Lower lobe of right lung (tissue), 2 donors: ENCODE measurements around the gene STAT1. TPM values are rescaled to one million over a fixed set of nuclear protein-coding genes. Genes with fewer than 3 reads are reported as not detected.
"Not testable (repeated sequence)": the region's sequence is repeated elsewhere in the genome, so short reads cannot be mapped to it uniquely, and the experiment has no call there.

Experiments
- ATAC-seq, 2 donors: fragments of 200-7000 bp; cut with Tn5 transposase; one replicate each; pipeline ENCODE4 v1.9.1; 2020 to 2022; ENCODE audit warnings: mild to moderate bottlenecking in 2 of 2, moderate library complexity in 2 of 2
- DNase-seq: peaks from one replicate; pipeline ENCODE4 v3.0.0-alpha.2; 2020
- H3K27ac ChIP-seq: fragments of 200-600 bp; one replicate; pipeline ENCODE4 v1.8.0; 2022
- H3K27me3 ChIP-seq: fragments of 200-600 bp; one replicate; pipeline ENCODE4 v1.8.0; 2022; ENCODE audit warnings: low read depth
- H3K36me3 ChIP-seq: fragments of 200-600 bp; one replicate; pipeline ENCODE4 v1.8.0; 2022; ENCODE audit warnings: mild to moderate bottlenecking
- H3K4me1 ChIP-seq: fragments of 200-600 bp; one replicate; pipeline ENCODE4 v1.8.0; 2022
- H3K4me3 ChIP-seq: fragments of 200-600 bp; one replicate; pipeline ENCODE4 v1.8.0; 2022; ENCODE audit warnings: mild to moderate bottlenecking
- H3K9me3 ChIP-seq: fragments of 200-600 bp; one replicate; pipeline ENCODE4 v1.8.0; 2022
- CTCF ChIP-seq: fragments of 200-600 bp; IDR thresholded peaks from one replicate; pipeline ENCODE4 v1.8.0; 2022; ENCODE audit warnings: antibody characterized with exemption, mild to moderate bottlenecking
- intact Hi-C: fragments of 100-400 bp; cut with DNase I; formaldehyde crosslinking; loops from one replicate; pipeline ENCODE4 v1.11.0; 2022
- total RNA-seq: library from RNA; stranded (reverse); fragmentation: NEBNext Ultra II Directional; extraction: Animal tissue kit (Norgen Biotek cat#: 25700); gene quantifications from one replicate; pipeline ENCODE4 v1.2.1, GENCODE V29; 2021
- donor health status: DM: no; HTN: yes; CAD: no; lungs with severe emphysema.

Gene STAT1
- total RNA-seq, 1 donor from 2014 or later: 103 TPM

GRCh38 chr2:190963088-190963487 is 50.9 kb downstream of the STAT1 start:
- intact Hi-C loops: no loop called here
- Histone ChIP-seq H3K27ac (no peak overlapping the region), H3K27me3 (no peaks in the 10 kb centered on the region), H3K9me3 (no peaks in the 10 kb centered on the region), H3K4me3 (no peak overlapping the region), H3K36me3 (peaks cover 74% of the 10 kb centered on the region), H3K4me1 (peaks cover 6% of the 10 kb centered on the region)
- ATAC-seq (no peak), DNase-seq (no peak)
- TF ChIP-seq CTCF: no peak

- peak; percentile 34 to 49 for ATAC-seq
- intact Hi-C loops: no loop called here
Measured at GRCh38 chr2:190961918-190962487, 52.0 kb downstream of the STAT1 start.

DNA sequence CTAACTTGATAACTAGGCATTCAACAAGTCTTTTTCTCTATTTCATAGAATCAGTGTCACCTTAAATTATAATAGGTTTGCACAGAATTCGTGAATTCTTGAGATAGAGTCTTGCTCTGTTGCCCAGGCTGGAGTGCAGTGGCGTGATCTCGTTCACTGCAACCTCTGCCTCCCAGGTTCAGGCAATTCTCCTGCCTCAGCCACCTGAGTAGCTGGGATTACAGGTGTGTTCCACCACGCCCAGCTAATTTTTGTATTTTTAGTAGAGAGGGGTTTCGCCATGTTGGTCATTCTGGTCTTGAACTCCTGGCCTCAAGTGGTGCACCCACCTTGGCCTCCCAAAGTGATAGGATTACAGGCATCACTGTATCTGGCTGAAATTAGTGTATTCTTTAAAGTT is 52.9 kb downstream of the STAT1 start:
- H3K36me3 ChIP-seq: peaks cover 55% of the 10 kb centered on the region
- H3K4me1 ChIP-seq, DNase-seq, H3K4me3 ChIP-seq, intact Hi-C loops, ATAC-seq, H3K27me3 ChIP-seq, H3K9me3 ChIP-seq, H3K27ac ChIP-seq: not testable (repeated sequence)

More at GRCh38 chr2:190961918-190962487, 52.0 kb downstream of the STAT1 start:
- H3K4me3 ChIP-seq: no peak overlapping the region
- peaks cover 6% of the 10 kb centered on the region for H3K4me1 ChIP-seq
- H3K27me3 ChIP-seq: no peaks in the 10 kb centered on the region
- H3K27ac ChIP-seq: no peak overlapping the region
- no peaks in the 10 kb centered on the region for H3K9me3 ChIP-seq
- no peak for TF ChIP-seq CTCF
- DNase-seq: no peak
- peaks cover 63% of the 10 kb centered on the region for H3K36me3 ChIP-seq

- Histone ChIP-seq H3K9me3 (no peaks in the 10 kb centered on the region), H3K27me3 (no peaks in the 10 kb centered on the region), H3K27ac (no peak overlapping the region), H3K4me3 (no peak overlapping the region), H3K4me1 (peaks cover 6% of the 10 kb centered on the region), H3K36me3 (peaks cover 45% of the 10 kb centered on the region)
- intact Hi-C loops: no loop called here
- no peak for DNase-seq
- no peak for ATAC-seq
- no peak for TF ChIP-seq CTCF
Measured at GRCh38 chr2:190959911-190960788, 53.8 kb downstream of the STAT1 start.

- peak in 1 of 2 donors; percentile 18 for ATAC-seq
- intact Hi-C loops: no loop called here
- H3K4me3 ChIP-seq: no peak overlapping the region
- DNase-seq: no peak
- H3K9me3 ChIP-seq: no peaks in the 10 kb centered on the region
- no peaks in the 10 kb centered on the region for H3K27me3 ChIP-seq
- H3K36me3 ChIP-seq: no peaks in the 10 kb centered on the region
- no peak overlapping the region for H3K27ac ChIP-seq
- no peak for TF ChIP-seq CTCF
- H3K4me1 ChIP-seq: peaks cover 9% of the 10 kb centered on the region
Measured at GRCh38 chr2:190953257-190953656, 60.7 kb downstream of the STAT1 start.

DNA sequence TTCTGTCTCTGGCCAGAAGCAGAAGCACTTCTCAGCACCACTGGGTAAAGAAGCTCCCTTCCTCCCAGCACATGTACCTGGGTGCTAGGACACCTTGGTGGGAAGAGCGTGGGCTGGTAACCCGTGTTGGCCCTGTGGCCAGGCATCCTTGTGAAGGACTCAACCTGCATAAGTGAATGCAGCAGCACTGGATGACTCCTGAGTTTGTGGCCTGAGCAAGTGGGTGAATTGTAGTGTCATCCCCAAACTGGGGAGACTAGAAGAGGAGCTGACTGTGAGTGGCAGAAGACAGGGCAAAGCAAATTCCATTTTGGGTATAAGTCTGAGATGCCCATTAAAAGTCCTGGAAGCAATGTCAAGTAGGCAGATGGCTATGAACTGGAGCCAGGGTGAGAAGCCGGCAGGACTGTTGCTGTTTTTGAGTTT is 63.4 kb downstream of the STAT1 start:
- no peaks in the 10 kb centered on the region for H3K9me3 ChIP-seq
- ATAC-seq (no peak), DNase-seq (no peak)
- intact Hi-C loops: no loop called here
- peaks cover 31% of the 10 kb centered on the region for H3K4me1 ChIP-seq
- H3K36me3 ChIP-seq: no peaks in the 10 kb centered on the region
- H3K27me3 ChIP-seq: no peaks in the 10 kb centered on the region
- TF ChIP-seq CTCF: no peak
- H3K4me3 ChIP-seq: no peak overlapping the region
- no peak overlapping the region for H3K27ac ChIP-seq
